HepG2 (cell line): ENCODE data around the gene C1QTNF6. TPM values are rescaled to one million over a fixed set of nuclear protein-coding genes. Genes with fewer than 3 reads are reported as not detected.
A peak's percentile ranks its signal among the peaks of the same experiment; 100 is the strongest.

ENCODE experiments used
- BCL6 ChIP-seq: IDR thresholded peaks from 2 replicates; pipeline ENCODE4 v1.6.1; 2016; ENCODE audit warnings: missing genetic modification reagents, missing compliant biosample characterization
- CBX1 ChIP-seq: IDR thresholded peaks from one replicate; pipeline ENCODE4 v1.6.1; 2016; ENCODE audit warnings: antibody characterized with exemption, low read depth
- FLYWCH1 ChIP-seq: sonication (generic); formaldehyde crosslinking; IDR thresholded peaks from 2 replicates; pipeline ENCODE4 v1.8.1; 2023; ENCODE audit warnings: mild to moderate bottlenecking, missing genetic modification reagents
- FOXA1 ChIP-seq, 2 experiments: fragments of 450-650 bp in 1 of 2; sonication (generic) in 1 of 2; formaldehyde crosslinking in 1 of 2; IDR thresholded peaks; 2 replicates each; pipeline versions ENCODE4 v1.4.0 to v1.6.1; 2016 to 2020; ENCODE audit warnings: missing genetic modification reagents in 1 of 2
- FOXK2 ChIP-seq: fragments of 450-650 bp; IDR thresholded peaks from 2 replicates; pipeline ENCODE4 v1.6.1; 2016
- HDAC2 ChIP-seq: sonication (generic); formaldehyde crosslinking; IDR thresholded peaks from 2 replicates; pipeline ENCODE4 v1.4.0; 2020; ENCODE audit warnings: missing genetic modification reagents
- MAFG ChIP-seq: sonication (generic); formaldehyde crosslinking; IDR thresholded peaks from 2 replicates; pipeline ENCODE4 v1.5.1; 2020; ENCODE audit warnings: mild to moderate bottlenecking, missing genetic modification reagents
- MAZ ChIP-seq, 2 experiments: sonication (generic) in 1 of 2; formaldehyde crosslinking in 1 of 2; IDR thresholded peaks; 2 replicates each; pipeline versions ENCODE4 v1.5.0 to v1.6.1; 2012 to 2020; ENCODE audit warnings: low read depth in 2 of 2, mild to moderate bottlenecking in 2 of 2, borderline replicate concordance in 1 of 2, improper control_type of control experiment in 1 of 2, low read length in 1 of 2, missing genetic modification reagents in 1 of 2, moderate library complexity in 1 of 2
- MED13 ChIP-seq: sonication (generic); formaldehyde crosslinking; IDR thresholded peaks from 2 replicates; pipeline ENCODE4 v1.5.0; 2020; ENCODE audit warnings: missing genetic modification reagents
- NFYB ChIP-seq: sonication (generic); formaldehyde crosslinking; IDR thresholded peaks from 2 replicates; pipeline ENCODE4 v1.4.0; 2020; ENCODE audit warnings: missing genetic modification reagents
- PHB2 ChIP-seq: fragments of 450-650 bp; IDR thresholded peaks from 2 replicates; pipeline ENCODE4 v1.6.1; 2018; ENCODE audit not compliant: partially characterized antibody
- PRMT3 ChIP-seq: sonication (generic); formaldehyde crosslinking; IDR thresholded peaks from 2 replicates; pipeline ENCODE4 v1.8.1; 2022; ENCODE audit warnings: low read depth, mild to moderate bottlenecking, moderate library complexity, missing genetic modification reagents, borderline replicate concordance
- SIN3A ChIP-seq: IDR thresholded peaks from 2 replicates; pipeline ENCODE4 v1.6.1; 2011; ENCODE audit warnings: low read depth, mild to moderate bottlenecking, control low read depth, low read length, borderline replicate concordance
- TEAD3 ChIP-seq: optimal IDR thresholded peaks from 2 replicates; pipeline ENCODE3; 2016; ENCODE audit warnings: borderline replicate concordance
- TRIM24 ChIP-seq: sonication (generic); formaldehyde crosslinking; IDR thresholded peaks from 2 replicates; pipeline ENCODE4 v1.8.0; 2022; ENCODE audit warnings: mild to moderate bottlenecking, missing genetic modification reagents
- TSC22D2 ChIP-seq: sonication (generic); formaldehyde crosslinking; IDR thresholded peaks from 2 replicates; pipeline ENCODE4 v1.5.1; 2020; ENCODE audit warnings: missing genetic modification reagents, mild to moderate bottlenecking, borderline replicate concordance
- ZNF263 ChIP-seq: sonication (generic); formaldehyde crosslinking; IDR thresholded peaks from 2 replicates; pipeline ENCODE4 v1.4.0; 2020; ENCODE audit warnings: missing genetic modification reagents
- ZNF33A ChIP-seq: sonication (generic); formaldehyde crosslinking; IDR thresholded peaks from 2 replicates; pipeline ENCODE4 v1.5.1; 2020; ENCODE audit warnings: missing genetic modification reagents, mild to moderate bottlenecking, moderate library complexity, borderline replicate concordance
- ZNF382 ChIP-seq: sonication (generic); formaldehyde crosslinking; IDR thresholded peaks from 2 replicates; pipeline ENCODE4 v1.5.0; 2020; ENCODE audit warnings: missing genetic modification reagents, mild to moderate bottlenecking, borderline replicate concordance
- ZNF883 ChIP-seq: sonication (generic); formaldehyde crosslinking; IDR thresholded peaks from 2 replicates; pipeline ENCODE4 v1.5.1; 2020; ENCODE audit warnings: mild to moderate bottlenecking, missing genetic modification reagents; ENCODE audit errors: not compliant biosample characterization
- ZSCAN9 ChIP-seq: IDR thresholded peaks from 2 replicates; pipeline ENCODE4 v1.6.1; 2016; ENCODE audit warnings: borderline replicate concordance
- polyA plus RNA-seq, 8 experiments: library from polyadenylated mRNA; depleted of rRNA in 3 of 8; stranded (reverse) in 7 of 8; unstranded in 1 of 8; fragments of >200 nt; fragmentation: Illumina TruSeq in 4 of 8; extraction: Trizol in 4 of 8; gene quantifications; 2 replicates each; pipeline versions ENCODE4 v1.2.1 to v1.2.3, GENCODE V29; 2011 to 2016; ENCODE audit warnings: low read depth in 4 of 8, missing spikeins in 1 of 8, mixed read lengths in 1 of 8; ENCODE audit not compliant: insufficient read depth in 1 of 8
- total RNA-seq, 5 experiments: library from RNA; depleted of rRNA; stranded (reverse); fragments of >200 nt; fragmentation: Illumina TruSeq; extraction: Trizol; gene quantifications; 2 replicates each; pipeline ENCODE4 v1.2.3, GENCODE V29; 2016; ENCODE audit warnings: low read depth in 1 of 5
- TF ChIP-seq, protein P1 (sequence below): sonication (generic); formaldehyde crosslinking; IDR thresholded peaks from 2 replicates; pipeline ENCODE4 v1.4.0; 2020; ENCODE audit warnings: missing genetic modification reagents, low read depth, mild to moderate bottlenecking, borderline replicate concordance
- TF ChIP-seq, protein P2 (sequence below): IDR thresholded peaks from 2 replicates; pipeline ENCODE4 v1.6.1; 2016; ENCODE audit warnings: missing compliant biosample characterization, missing genetic modification reagents, borderline replicate concordance
- TF ChIP-seq, protein P3 (sequence below): sonication (generic); IDR thresholded peaks from 2 replicates; pipeline ENCODE4 v1.6.1; 2016; ENCODE audit warnings: low read depth, borderline replicate concordance
- TF ChIP-seq, protein P4 (sequence below): sonication (generic); formaldehyde crosslinking; IDR thresholded peaks from 2 replicates; pipeline ENCODE4 v1.8.0; 2022; ENCODE audit warnings: mild to moderate bottlenecking, missing genetic modification reagents; ENCODE audit not compliant: insufficient replicate concordance

The C1QTNF6 gene
- total and polyA plus RNA-seq, 2 of the 13 experiments (the other 11 are each of a cell fraction or from before 2014, with no cell fraction given): 2.7 to 6.9 TPM

DNA sequence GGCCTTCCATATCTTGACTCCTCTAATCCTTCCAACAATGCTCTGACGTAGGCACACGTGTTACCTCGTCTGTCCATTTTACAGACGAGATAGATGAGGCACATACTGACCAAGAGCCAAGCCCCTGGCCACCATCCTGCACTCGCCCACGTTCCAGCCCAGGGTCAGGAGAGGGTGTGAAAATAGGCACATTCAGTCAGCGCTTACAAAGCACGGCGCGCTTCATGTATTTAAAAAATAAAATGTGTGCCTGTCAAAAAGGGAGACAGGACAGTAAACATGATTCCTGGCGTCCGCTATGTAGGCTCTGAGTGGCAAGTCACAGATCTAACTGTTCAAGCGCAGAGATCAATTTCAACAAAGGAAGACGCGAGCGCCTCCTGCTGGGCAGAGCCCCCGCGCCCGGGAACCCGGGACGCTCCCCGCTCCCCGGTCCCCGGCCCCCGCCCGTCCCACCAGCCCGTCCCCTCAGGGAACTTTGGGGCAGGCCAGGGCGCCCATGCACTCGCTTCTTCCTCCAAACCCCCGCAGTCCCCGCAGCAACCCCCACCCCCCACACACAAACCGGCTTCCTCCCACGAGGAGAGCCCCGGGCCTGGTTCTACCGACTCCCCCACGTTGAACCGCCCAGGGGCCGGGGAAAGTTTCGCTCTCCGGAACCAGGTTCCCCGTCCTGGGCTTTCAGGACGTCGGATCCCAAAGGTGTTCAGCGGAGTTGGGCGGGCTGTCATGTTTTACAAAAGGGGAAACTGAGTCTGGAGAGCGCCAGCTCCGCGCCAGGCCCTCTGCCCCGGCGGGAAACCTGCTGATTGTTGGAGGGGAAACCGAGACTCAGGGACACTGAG lies 10.4 kb upstream of the C1QTNF6 start (continued):
- TF ChIP-seq PRMT3 (CRISPR knock-in tag) (peak; percentile 46; the same call in 1 of the 2 replicates), TRIM24 (no peak), FLYWCH1 (CRISPR knock-in tag) (no peak), ZSCAN9 (0 out of 2 replicates have a peak, but pooled peaks have one; percentile 11), PHB2 (no peak), ZNF263 (CRISPR knock-in tag) (no peak), TSC22D2 (CRISPR knock-in tag) (peak; percentile 20; the same call in 1 of the 2 replicates), ZNF382 (CRISPR knock-in tag) (no peak), CBX1 (no peak), ZNF33A (peak; percentile 31; the same call in 1 of the 2 replicates), ZNF883 (CRISPR knock-in tag) (peak; percentile 33), FOXA1 (IDR thresholded peaks at IDR 0.05) (no peak), FOXA1 (CRISPR knock-in tag; IDR thresholded peaks at IDR 0.05) (peak; percentile 75), FOXK2 (no peak), NFYB (no peak), MAZ (IDR thresholded peaks at IDR 0.05; ENCODE audit: borderline replicate concordance, low read depth, low read length) (0 out of 2 replicates have a peak, but pooled peaks have one; percentile 38), MAZ (CRISPR knock-in tag; IDR thresholded peaks at IDR 0.05; ENCODE audit: low read depth) (no peak), HDAC2 (CRISPR knock-in tag) (peak; percentile 28; the same call in 1 of the 2 replicates), SIN3A (peak; percentile 42; the same call in 1 of the 2 replicates), BCL6 (CRISPR knock-in tag) (no peak), MAFG (CRISPR knock-in tag) (no peak), TEAD3 (CRISPR knock-in tag) (peak; percentile 21), MED13 (CRISPR knock-in tag) (peak; percentile 27; the same call in 1 of the 2 replicates)
- TF ChIP-seq, protein P1, sequence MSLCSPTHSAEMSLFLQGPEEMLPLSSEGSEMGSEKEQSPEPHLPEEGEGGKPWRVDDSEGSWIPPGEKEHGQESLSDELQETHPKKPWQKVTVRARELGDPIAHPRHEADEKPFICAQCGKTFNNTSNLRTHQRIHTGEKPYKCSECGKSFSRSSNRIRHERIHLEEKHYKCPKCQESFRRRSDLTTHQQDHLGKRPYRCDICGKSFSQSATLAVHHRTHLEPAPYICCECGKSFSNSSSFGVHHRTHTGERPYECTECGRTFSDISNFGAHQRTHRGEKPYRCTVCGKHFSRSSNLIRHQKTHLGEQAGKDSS (CRISPR knock-in tag): 0 out of 2 replicates have a peak, but pooled peaks have one; percentile 28
- TF ChIP-seq, protein P2, sequence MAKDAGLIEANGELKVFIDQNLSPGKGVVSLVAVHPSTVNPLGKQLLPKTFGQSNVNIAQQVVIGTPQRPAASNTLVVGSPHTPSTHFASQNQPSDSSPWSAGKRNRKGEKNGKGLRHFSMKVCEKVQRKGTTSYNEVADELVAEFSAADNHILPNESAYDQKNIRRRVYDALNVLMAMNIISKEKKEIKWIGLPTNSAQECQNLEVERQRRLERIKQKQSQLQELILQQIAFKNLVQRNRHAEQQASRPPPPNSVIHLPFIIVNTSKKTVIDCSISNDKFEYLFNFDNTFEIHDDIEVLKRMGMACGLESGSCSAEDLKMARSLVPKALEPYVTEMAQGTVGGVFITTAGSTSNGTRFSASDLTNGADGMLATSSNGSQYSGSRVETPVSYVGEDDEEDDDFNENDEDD: 0 out of 2 replicates have a peak, but pooled peaks have one; percentile 9
- TF ChIP-seq, protein P3, sequence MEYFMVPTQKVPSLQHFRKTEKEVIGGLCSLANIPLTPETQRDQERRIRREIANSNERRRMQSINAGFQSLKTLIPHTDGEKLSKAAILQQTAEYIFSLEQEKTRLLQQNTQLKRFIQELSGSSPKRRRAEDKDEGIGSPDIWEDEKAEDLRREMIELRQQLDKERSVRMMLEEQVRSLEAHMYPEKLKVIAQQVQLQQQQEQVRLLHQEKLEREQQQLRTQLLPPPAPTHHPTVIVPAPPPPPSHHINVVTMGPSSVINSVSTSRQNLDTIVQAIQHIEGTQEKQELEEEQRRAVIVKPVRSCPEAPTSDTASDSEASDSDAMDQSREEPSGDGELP: no peak
- TF ChIP-seq, protein P4, sequence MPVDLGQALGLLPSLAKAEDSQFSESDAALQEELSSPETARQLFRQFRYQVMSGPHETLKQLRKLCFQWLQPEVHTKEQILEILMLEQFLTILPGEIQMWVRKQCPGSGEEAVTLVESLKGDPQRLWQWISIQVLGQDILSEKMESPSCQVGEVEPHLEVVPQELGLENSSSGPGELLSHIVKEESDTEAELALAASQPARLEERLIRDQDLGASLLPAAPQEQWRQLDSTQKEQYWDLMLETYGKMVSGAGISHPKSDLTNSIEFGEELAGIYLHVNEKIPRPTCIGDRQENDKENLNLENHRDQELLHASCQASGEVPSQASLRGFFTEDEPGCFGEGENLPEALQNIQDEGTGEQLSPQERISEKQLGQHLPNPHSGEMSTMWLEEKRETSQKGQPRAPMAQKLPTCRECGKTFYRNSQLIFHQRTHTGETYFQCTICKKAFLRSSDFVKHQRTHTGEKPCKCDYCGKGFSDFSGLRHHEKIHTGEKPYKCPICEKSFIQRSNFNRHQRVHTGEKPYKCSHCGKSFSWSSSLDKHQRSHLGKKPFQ (CRISPR knock-in tag): peak; percentile 1
